Sigmoid colon (tissue), 7 donors: Measurements from ENCODE around the gene GCKR. TPM values are rescaled to one million over a fixed set of nuclear protein-coding genes. Genes with fewer than 3 reads are reported as not detected.

Source experiments
- DNase-seq: peaks from one replicate; pipeline ENCODE4 v3.0.0-alpha.2; 2019
- H3K27ac ChIP-seq, 4 donors: fragments of 200-600 bp; sonication (generic); one replicate each; pipeline ENCODE4 v1.5.1; 2016 to 2019; ENCODE audit warnings: mild to moderate bottlenecking in 1 of 4
- H3K27me3 ChIP-seq, 3 donors: fragments of 200-600 bp; sonication (generic); one replicate each; pipeline ENCODE4 v1.5.1; 2019; ENCODE audit warnings: mild to moderate bottlenecking in 1 of 3
- H3K36me3 ChIP-seq, 4 donors: fragments of 200-600 bp; sonication (generic); one replicate each; pipeline ENCODE4 v1.5.1; 2016 to 2019
- H3K4me1 ChIP-seq, 4 donors: fragments of 200-600 bp; sonication (generic); one replicate each; pipeline ENCODE4 v1.5.1; 2017 to 2019
- H3K4me3 ChIP-seq, 4 donors: fragments of 200-600 bp; sonication (generic); one replicate each; pipeline ENCODE4 v1.5.1; 2017 to 2019; ENCODE audit warnings: mild to moderate bottlenecking in 2 of 4, moderate library complexity in 1 of 4
- H3K9me3 ChIP-seq, 4 donors: fragments of 200-600 bp in 3 of 4; sonication (generic) in 3 of 4; one replicate each; pipeline versions ENCODE4 v1.5.1 to v1.6.1; 2013 to 2019
- CTCF ChIP-seq, 4 experiments: fragments of 450-650 bp in 3 of 4; fragments of 200-600 bp in 1 of 4; IDR thresholded peaks; one replicate each; pipeline ENCODE4 v1.5.1; 2016 to 2019; ENCODE audit warnings: antibody characterized with exemption in 4 of 4, mild to moderate bottlenecking in 3 of 4, moderate library complexity in 2 of 4
- EP300 ChIP-seq, 4 donors: sonication (generic); formaldehyde crosslinking; IDR thresholded peaks; one replicate each; pipeline ENCODE4 v1.6.1; 2017; ENCODE audit warnings: antibody characterized with exemption in 4 of 4
- POLR2A ChIP-seq, 2 donors: fragments of 450-650 bp; IDR thresholded peaks; one replicate each; pipeline ENCODE4 v1.6.1; 2016; ENCODE audit warnings: antibody characterized with exemption in 2 of 2, mild to moderate bottlenecking in 2 of 2, moderate library complexity in 2 of 2
- POLR2AphosphoS5 ChIP-seq, 4 donors: sonication (generic); formaldehyde crosslinking; IDR thresholded peaks; one replicate each; pipeline ENCODE4 v1.6.1; 2017; ENCODE audit warnings: antibody characterized with exemption in 4 of 4
- WGBS, 2 donors: extraction: QIAGEN DNeasy Blood & Tissue Kit; methylation state at CpG; one replicate each; pipeline ENCODE4 v1.1.7; 2013; 5-methylcytosine and 5-hydroxymethylcytosine counted together
- intact Hi-C: fragments of 100-400 bp; cut with DNase I; formaldehyde crosslinking; loops from one replicate; pipeline ENCODE4 v1.15.1; 2023
- polyA plus RNA-seq, 3 donors: library from polyadenylated mRNA; stranded (reverse); fragments of 200-250 nt; gene quantifications; one replicate each; pipeline ENCODE4 v1.2.3, GENCODE V29; 2013
- small RNA-seq, 3 donors: library from RNA; depleted of rRNA; stranded (forward); fragments of <200 nt; gene quantifications; one replicate each; pipeline ENCODE3, GENCODE V24; 2016
- total RNA-seq, 4 donors: library from RNA; depleted of rRNA; stranded (reverse); fragments of >200 nt; gene quantifications; one replicate each; pipeline ENCODE4 v1.1.0, GENCODE V29; 2016
- donor health status: healthy with polysubstance abuse.
- donor health status: Bipolar disorder and iron deficiency.
- donor health status: healthy.

The GCKR gene
- total and polyA plus RNA-seq, 7 donors, result 0.32 to 1.1 TPM; not detected in 5

DNA sequence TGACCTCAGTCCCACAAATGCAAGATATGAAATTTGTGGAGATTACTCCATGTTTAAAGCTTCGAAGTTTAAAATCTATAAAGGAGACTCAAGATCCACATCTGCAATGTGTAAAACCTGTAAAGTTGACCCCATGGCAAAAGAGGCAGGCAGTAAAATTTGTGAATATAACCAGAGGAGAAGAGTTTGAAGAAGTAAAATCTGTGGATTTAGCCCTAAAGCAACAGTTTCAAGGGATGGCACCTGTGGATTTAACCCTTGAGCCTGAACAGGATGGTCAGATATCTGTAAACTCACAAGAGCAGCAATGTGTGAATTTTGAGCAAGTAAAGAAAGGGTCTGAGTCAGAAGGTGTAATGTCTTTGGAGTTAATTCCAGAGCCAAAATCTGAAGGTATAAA is 75.0 kb downstream of the GCKR start:
- intact Hi-C loops, result no loop called here
- 91 to 95% methylated on average over 1 of the region's 1 CpG for WGBS, 2 donors
- no peak for TF ChIP-seq POLR2A (IDR thresholded peaks at IDR 0.05)
- no peak for TF ChIP-seq EP300 (IDR thresholded peaks at IDR 0.05)
- TF ChIP-seq CTCF (IDR thresholded peaks at IDR 0.05), result no peak
- no peak for TF ChIP-seq POLR2AphosphoS5 (IDR thresholded peaks at IDR 0.05)
- Histone ChIP-seq H3K27ac (no peak overlapping the region), H3K4me1 (no peaks in the 10 kb centered on the region), H3K27me3 (no peaks in the 10 kb centered on the region), H3K4me3 (no peak overlapping the region), H3K9me3 (peaks cover 3 to 21% (median 10%) of the 10 kb centered on the region in 4 donors), H3K36me3 (no peaks in the 10 kb centered on the region)
- no peak for DNase-seq

DNA sequence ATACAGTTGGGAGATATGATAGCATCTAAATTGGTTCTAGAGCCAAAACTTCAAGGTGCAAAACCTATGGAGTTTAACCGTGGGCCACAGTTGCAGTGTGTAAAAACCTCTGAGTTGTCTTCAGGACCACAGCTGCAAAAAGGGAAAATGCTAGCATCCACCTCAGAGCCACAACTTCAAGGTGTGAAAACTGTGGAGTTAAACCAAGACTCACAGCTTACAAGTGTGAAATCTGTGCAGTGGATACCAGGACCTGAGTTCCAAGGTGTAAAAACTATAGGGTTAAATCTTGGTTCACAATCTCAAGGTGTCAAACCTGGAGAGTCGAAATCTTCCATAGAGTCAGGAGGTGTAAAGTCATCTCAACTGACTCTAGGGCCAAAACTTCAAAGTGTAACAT is 75.8 kb downstream of the GCKR start:
- H3K27ac ChIP-seq, result no peak overlapping the region
- TF ChIP-seq CTCF (IDR thresholded peaks at IDR 0.05) (no peak), POLR2AphosphoS5 (IDR thresholded peaks at IDR 0.05) (no peak), EP300 (IDR thresholded peaks at IDR 0.05) (no peak), POLR2A (IDR thresholded peaks at IDR 0.05) (no peak)
- no peak for DNase-seq
- H3K36me3 ChIP-seq, result no peaks in the 10 kb centered on the region
- WGBS, 2 donors, result 71 to 80% methylated on average over 2 of the region's 2 CpGs
- H3K27me3 ChIP-seq, result no peaks in the 10 kb centered on the region
- peaks cover 3 to 24% (median 12%) of the 10 kb centered on the region in 4 donors for H3K9me3 ChIP-seq
- intact Hi-C loops, result no loop called here
- no peaks in the 10 kb centered on the region for H3K4me1 ChIP-seq
- no peak overlapping the region for H3K4me3 ChIP-seq

GRCh38 chr2:27572998-27573429 is 76.4 kb downstream of the GCKR start:
- H3K9me3 ChIP-seq, result peaks cover 3 to 24% (median 15%) of the 10 kb centered on the region in 4 donors
- TF ChIP-seq POLR2A (IDR thresholded peaks at IDR 0.05), result no peak
- TF ChIP-seq EP300 (IDR thresholded peaks at IDR 0.05), result no peak
- no peak for TF ChIP-seq CTCF (IDR thresholded peaks at IDR 0.05)
- TF ChIP-seq POLR2AphosphoS5 (IDR thresholded peaks at IDR 0.05), result no peak
- intact Hi-C loops, result no loop called here
- DNase-seq, result no peak
- no peaks in the 10 kb centered on the region for H3K36me3 ChIP-seq
- no peaks in the 10 kb centered on the region for H3K27me3 ChIP-seq
- no peak overlapping the region for H3K27ac ChIP-seq
- no peak overlapping the region for H3K4me3 ChIP-seq
- 73 to 76% methylated on average over 6 of the region's 6 CpGs for WGBS, 2 donors
- H3K4me1 ChIP-seq, result no peaks in the 10 kb centered on the region

Small RNA genes lying within 50 kb of the gene (small RNA-seq; reads per million reads assigned to genes)
- gene RNU6-986P, result 0 reads per million in 3 donors

Other genes starting within 250 kb of the GCKR start
- 1 to 10 TPM in 1 of 4 donors, under 1 TPM in 2, not detected in 1; 0.28 to 1.1 (median 0.68) TPM for gene SLC30A3, start 233.8 kb upstream of the GCKR start, total RNA-seq
- under 1 TPM in 2 of 3 donors, not detected in 1; 0.10 to 0.60 TPM for gene SLC30A3, start 233.8 kb upstream of the GCKR start, polyA plus RNA-seq
- 1 to 10 TPM in 1 of 4 donors, under 1 TPM in 1, not detected in 2; 0.71 to 1.7 TPM for gene DNAJC5G, start 221.4 kb upstream of the GCKR start, total RNA-seq
- not detected for gene DNAJC5G, start 221.4 kb upstream of the GCKR start, polyA plus RNA-seq
- gene TRIM54, start 214.4 kb upstream of the GCKR start, total RNA-seq, result under 1 TPM in 1 of 4 donors, not detected in 3; 0.41 TPM
- gene TRIM54, start 214.4 kb upstream of the GCKR start, polyA plus RNA-seq, result under 1 TPM in 2 of 3 donors, not detected in 1; 0.16 to 0.46 TPM
- 1 to 10 TPM in 3 of 4 donors, under 1 TPM in 1; 0.71 to 6.5 (median 2.8) TPM for gene UCN, start 188.4 kb upstream of the GCKR start, total RNA-seq
- under 1 TPM in 1 of 3 donors, not detected in 2; 0.89 TPM for gene UCN, start 188.4 kb upstream of the GCKR start, polyA plus RNA-seq
- 10 to 100 TPM; 48.1 to 68.6 (median 61.1) TPM for gene MPV17, start 173.7 kb upstream of the GCKR start, total RNA-seq
- gene MPV17, start 173.7 kb upstream of the GCKR start, polyA plus RNA-seq, result 10 to 100 TPM; 22.2 to 61.8 (median 28.7) TPM
- gene GTF3C2, start 140.1 kb upstream of the GCKR start, total RNA-seq, result 10 to 100 TPM; 23.3 to 46.5 (median 28.9) TPM
- 10 to 100 TPM; 28.8 to 33.4 (median 31.9) TPM for gene GTF3C2, start 140.1 kb upstream of the GCKR start, polyA plus RNA-seq
- gene EIF2B4, start 126.5 kb upstream of the GCKR start, total RNA-seq, result 10 to 100 TPM; 41.5 to 64.2 (median 54.8) TPM
- 10 to 100 TPM; 26.4 to 31.4 (median 28.0) TPM for gene EIF2B4, start 126.5 kb upstream of the GCKR start, polyA plus RNA-seq
- 100 to 1,000 TPM in 1 of 4 donors, 10 to 100 TPM in 3; 71.2 to 102 (median 98.1) TPM for gene SNX17, start 126.2 kb upstream of the GCKR start, total RNA-seq
- 10 to 100 TPM; 70.5 to 92.4 (median 78.1) TPM for gene SNX17, start 126.2 kb upstream of the GCKR start, polyA plus RNA-seq
- 1 to 10 TPM; 5.0 to 8.7 (median 7.2) TPM for gene ZNF513, start 116.1 kb upstream of the GCKR start, total RNA-seq
- 10 to 100 TPM; 15.7 to 27.5 (median 20.4) TPM for gene ZNF513, start 116.1 kb upstream of the GCKR start, polyA plus RNA-seq
- 10 to 100 TPM; 40.8 to 48.3 (median 44.5) TPM for gene PPM1G, start 87.2 kb upstream of the GCKR start, total RNA-seq
- gene PPM1G, start 87.2 kb upstream of the GCKR start, polyA plus RNA-seq, result 10 to 100 TPM; 42.0 to 93.4 (median 47.4) TPM
- 10 to 100 TPM; 78.5 to 93.5 (median 86.4) TPM for gene NRBP1, start 68.2 kb upstream of the GCKR start, total RNA-seq
- gene NRBP1, start 68.2 kb upstream of the GCKR start, polyA plus RNA-seq, result 10 to 100 TPM; 60.8 to 72.8 (median 72.7) TPM
- gene KRTCAP3, start 54.5 kb upstream of the GCKR start, total RNA-seq, result under 1 TPM in 1 of 4 donors, not detected in 3; 0.54 TPM
- gene KRTCAP3, start 54.5 kb upstream of the GCKR start, polyA plus RNA-seq, result 10 to 100 TPM; 33.0 to 93.5 (median 46.5) TPM
- gene IFT172, start 7.1 kb upstream of the GCKR start, total RNA-seq, result 10 to 100 TPM; 25.7 to 37.7 (median 33.9) TPM
- gene IFT172, start 7.1 kb upstream of the GCKR start, polyA plus RNA-seq, result 100 to 1,000 TPM in 2 of 3 donors, 10 to 100 TPM in 1; 82.3 to 139 (median 123) TPM
- 1 to 10 TPM; 6.1 to 6.8 (median 6.6) TPM for gene FNDC4, start 1.6 kb upstream of the GCKR start, total RNA-seq
- gene FNDC4, start 1.6 kb upstream of the GCKR start, polyA plus RNA-seq, result 1 to 10 TPM in 2 of 3 donors, under 1 TPM in 1; 0.69 to 4.9 (median 4.8) TPM
- gene ZNF512, start 86.2 kb downstream of the GCKR start, total RNA-seq, result 10 to 100 TPM; 30.7 to 44.3 (median 39.4) TPM
- gene ZNF512, start 86.2 kb downstream of the GCKR start, polyA plus RNA-seq, result 10 to 100 TPM in 1 of 3 donors, 1 to 10 TPM in 2; 3.9 to 13.8 (median 6.6) TPM
- 1 to 10 TPM; 3.8 to 8.6 (median 8.0) TPM for gene CCDC121, start 132.2 kb downstream of the GCKR start, total RNA-seq
- gene CCDC121, start 132.2 kb downstream of the GCKR start, polyA plus RNA-seq, result 1 to 10 TPM; 1.6 to 2.4 (median 1.7) TPM
- gene GPN1, start 132.2 kb downstream of the GCKR start, total RNA-seq, result 10 to 100 TPM; 15.2 to 24.4 (median 21.0) TPM
- gene GPN1, start 132.2 kb downstream of the GCKR start, polyA plus RNA-seq, result 10 to 100 TPM; 28.0 to 31.2 (median 31.0) TPM
- gene SUPT7L, start 166.8 kb downstream of the GCKR start, total RNA-seq, result 10 to 100 TPM; 19.0 to 27.1 (median 22.5) TPM
- 10 to 100 TPM in 1 of 3 donors, 1 to 10 TPM in 2; 7.2 to 22.8 (median 8.4) TPM for gene SUPT7L, start 166.8 kb downstream of the GCKR start, polyA plus RNA-seq
- gene SLC4A1AP, start 167.1 kb downstream of the GCKR start, total RNA-seq, result 10 to 100 TPM; 16.0 to 21.4 (median 18.6) TPM
- 10 to 100 TPM; 10.2 to 15.7 (median 11.3) TPM for gene SLC4A1AP, start 167.1 kb downstream of the GCKR start, polyA plus RNA-seq